Measurements from ENCODE around the gene NSL1. TPM values are rescaled to one million over a fixed set of nuclear protein-coding genes. Genes with fewer than 3 reads are reported as not detected.

Gene NSL1
- total RNA-seq, 1 experiment from 2014 or later: 36.4 TPM

DNA sequence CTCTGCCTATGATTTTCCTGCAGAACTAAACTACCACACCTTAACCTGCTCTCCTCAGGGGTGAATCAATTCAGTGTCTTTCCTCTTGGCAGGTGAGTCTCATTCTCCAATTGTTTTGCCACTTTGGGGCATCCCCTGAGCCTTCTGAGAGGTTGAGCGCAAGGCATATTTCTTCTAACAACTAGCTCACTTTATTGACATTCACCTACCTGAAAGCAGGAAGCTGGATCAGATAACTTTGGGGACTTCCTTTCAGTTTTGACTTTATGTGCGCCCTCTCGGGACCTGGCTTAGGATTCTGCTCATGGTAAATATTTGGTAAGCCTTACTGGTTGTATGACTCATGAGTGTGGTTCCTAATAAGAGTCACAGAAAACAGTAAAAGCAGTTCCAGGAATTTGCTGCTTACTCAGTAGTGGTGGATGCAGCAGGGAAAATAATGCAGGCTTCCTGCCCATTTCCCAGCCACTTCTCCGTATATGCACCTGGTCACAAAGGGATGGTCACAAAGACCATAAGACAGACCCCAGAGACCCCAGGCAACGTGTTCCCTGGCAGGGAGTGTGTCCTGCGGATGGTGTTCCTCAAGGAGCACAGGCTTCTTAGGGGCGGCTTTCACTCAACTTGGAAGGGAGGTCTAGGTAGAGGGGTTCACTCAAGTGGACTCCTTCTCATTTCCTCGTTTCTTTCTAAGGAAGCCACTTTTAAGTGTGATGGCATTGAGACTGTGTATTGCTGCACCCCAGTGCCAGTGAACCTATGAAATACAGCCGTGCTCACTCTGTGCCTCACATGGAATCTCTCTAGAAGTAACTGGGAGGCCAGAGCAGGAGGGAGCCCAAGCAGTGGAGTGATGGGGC, 70.0 kb downstream of the NSL1 start:
- Histone ChIP-seq H3K4me1 (ENCODE audit: control insufficient read depth in 1 of 2, insufficient read depth in 2 of 2, low read length in 2 of 2) (peaks cover 4 to 11% of the 10 kb centered on the region in 2 experiments), H3K27me3 (ENCODE audit: insufficient read depth, low read length) (no peaks in the 10 kb centered on the region), H3K9ac (ENCODE audit: low read length) (no peak overlapping the region), H4K20me1 (ENCODE audit: insufficient read depth) (no peaks in the 10 kb centered on the region), H3K4me3 (replicated peaks in 1 of 2; ENCODE audit: low read depth in 1 of 2, low read length in 2 of 2) (no peak overlapping the region), H2AFZ (ENCODE audit: low read depth, low read length, poor library complexity, severe bottlenecking) (no peak overlapping the region), H3K9me3 (ENCODE audit: control insufficient read depth in 1 of 2, insufficient read depth in 1 of 2, low read depth in 1 of 2, low read length in 2 of 2) (no peaks in the 10 kb centered on the region), H3K4me2 (ENCODE audit: low read length) (peak overlapping the region; percentile 2; the same call in 1 of the 2 replicates), H3K36me3 (ENCODE audit: control insufficient read depth in 1 of 2, insufficient read depth in 2 of 2, low read length in 2 of 2) (no peaks in the 10 kb centered on the region), H3K79me2 (ENCODE audit: insufficient read depth, low read length) (no peaks in the 10 kb centered on the region), H3K27ac (ENCODE audit: low read depth, low read length) (no peak overlapping the region), H3K9me2 (ENCODE audit: insufficient read depth) (no peaks in the 10 kb centered on the region)
- ATAC-seq: peak; percentile 79
- no TSS peak for BruUV-seq (replicated peaks)
- intact Hi-C loops (cut with micrococcal nuclease): no loop called here
- DNase-seq (ENCODE audit: low read depth, low spot score): no peak
- ChIA-PET POLR2A (no interaction called here), RAD21 (ENCODE audit: low non-redundant PET in 1 of 2, low total read pairs in 2 of 2, uncharacterized antibody in 2 of 2, unreplicated experiment in 2 of 2) (no interaction called here), CTCF (interaction anchor here (0.7 to 1.0 kb wide), 2 partner anchors 28 to 245 kb away, joined by 3 read pairs; no protein-coding TSS in a partner anchor)
- 0 out of 2 replicates have a peak, but pooled peaks have one; percentile 29 for TF ChIP-seq JUND (IDR thresholded peaks at IDR 0.05)
- TF ChIP-seq, protein P1, sequence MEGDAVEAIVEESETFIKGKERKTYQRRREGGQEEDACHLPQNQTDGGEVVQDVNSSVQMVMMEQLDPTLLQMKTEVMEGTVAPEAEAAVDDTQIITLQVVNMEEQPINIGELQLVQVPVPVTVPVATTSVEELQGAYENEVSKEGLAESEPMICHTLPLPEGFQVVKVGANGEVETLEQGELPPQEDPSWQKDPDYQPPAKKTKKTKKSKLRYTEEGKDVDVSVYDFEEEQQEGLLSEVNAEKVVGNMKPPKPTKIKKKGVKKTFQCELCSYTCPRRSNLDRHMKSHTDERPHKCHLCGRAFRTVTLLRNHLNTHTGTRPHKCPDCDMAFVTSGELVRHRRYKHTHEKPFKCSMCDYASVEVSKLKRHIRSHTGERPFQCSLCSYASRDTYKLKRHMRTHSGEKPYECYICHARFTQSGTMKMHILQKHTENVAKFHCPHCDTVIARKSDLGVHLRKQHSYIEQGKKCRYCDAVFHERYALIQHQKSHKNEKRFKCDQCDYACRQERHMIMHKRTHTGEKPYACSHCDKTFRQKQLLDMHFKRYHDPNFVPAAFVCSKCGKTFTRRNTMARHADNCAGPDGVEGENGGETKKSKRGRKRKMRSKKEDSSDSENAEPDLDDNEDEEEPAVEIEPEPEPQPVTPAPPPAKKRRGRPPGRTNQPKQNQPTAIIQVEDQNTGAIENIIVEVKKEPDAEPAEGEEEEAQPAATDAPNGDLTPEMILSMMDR (IDR thresholded peaks at IDR 0.05 in 2 of 3, conservative IDR thresholded peaks at IDR 0.05 in 1 of 3; ENCODE audit: borderline replicate concordance in 1 of 3, insufficient read depth in 1 of 3, low read depth in 2 of 3, low read length in 2 of 3): no peak
- TF ChIP-seq, protein P2, sequence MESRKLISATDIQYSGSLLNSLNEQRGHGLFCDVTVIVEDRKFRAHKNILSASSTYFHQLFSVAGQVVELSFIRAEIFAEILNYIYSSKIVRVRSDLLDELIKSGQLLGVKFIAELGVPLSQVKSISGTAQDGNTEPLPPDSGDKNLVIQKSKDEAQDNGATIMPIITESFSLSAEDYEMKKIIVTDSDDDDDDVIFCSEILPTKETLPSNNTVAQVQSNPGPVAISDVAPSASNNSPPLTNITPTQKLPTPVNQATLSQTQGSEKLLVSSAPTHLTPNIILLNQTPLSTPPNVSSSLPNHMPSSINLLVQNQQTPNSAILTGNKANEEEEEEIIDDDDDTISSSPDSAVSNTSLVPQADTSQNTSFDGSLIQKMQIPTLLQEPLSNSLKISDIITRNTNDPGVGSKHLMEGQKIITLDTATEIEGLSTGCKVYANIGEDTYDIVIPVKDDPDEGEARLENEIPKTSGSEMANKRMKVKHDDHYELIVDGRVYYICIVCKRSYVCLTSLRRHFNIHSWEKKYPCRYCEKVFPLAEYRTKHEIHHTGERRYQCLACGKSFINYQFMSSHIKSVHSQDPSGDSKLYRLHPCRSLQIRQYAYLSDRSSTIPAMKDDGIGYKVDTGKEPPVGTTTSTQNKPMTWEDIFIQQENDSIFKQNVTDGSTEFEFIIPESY (IDR thresholded peaks at IDR 0.05; ENCODE audit: extremely low read depth, insufficient replicate concordance, low read length): no peak
- peak; percentile 29; the same call in 1 of the 2 replicates for TF ChIP-seq FOSL1 (IDR thresholded peaks at IDR 0.05; ENCODE audit: low read depth)
